Thyroid gland (tissue), 4 donors: ENCODE results near the gene GPR153. TPM values are rescaled to one million over a fixed set of nuclear protein-coding genes. Genes with fewer than 3 reads are reported as not detected.

Experiments
- DNase-seq, 2 donors: peaks; one replicate each; pipeline ENCODE4 v3.0.0-alpha.2; 2019
- H3K27ac ChIP-seq, 3 donors: fragments of 200-600 bp; sonication (generic); 1 replicate in 2 of 3; 2 replicates in 1 of 3; pipeline ENCODE4 v1.5.1; 2016 to 2019; ENCODE audit warnings: mild to moderate bottlenecking in 1 of 3, moderate library complexity in 1 of 3
- H3K27me3 ChIP-seq: fragments of 200-600 bp; sonication (generic); one replicate; pipeline ENCODE4 v1.5.1; 2019
- H3K36me3 ChIP-seq, 2 donors: fragments of 200-600 bp; sonication (generic); one replicate each; pipeline ENCODE4 v1.5.1; 2016 to 2019
- H3K4me1 ChIP-seq, 2 donors: fragments of 200-600 bp; sonication (generic); one replicate each; pipeline ENCODE4 v1.5.1; 2017 to 2019
- H3K4me3 ChIP-seq, 3 donors: fragments of 200-600 bp; sonication (generic); replicated peaks in 1 of 3; 1 replicate in 2 of 3; 2 replicates in 1 of 3; pipeline ENCODE4 v1.5.1; 2016; ENCODE audit warnings: mild to moderate bottlenecking in 1 of 3
- H3K9me3 ChIP-seq: fragments of 200-600 bp; sonication (generic); one replicate; pipeline ENCODE4 v1.5.1; 2017
- CTCF ChIP-seq, 6 experiments: fragments of 200-600 bp in 3 of 6; fragments of 450-650 bp in 3 of 6; sonication (generic) in 3 of 6; IDR thresholded peaks; one replicate each; pipeline ENCODE4 v1.5.1; 2016 to 2019; ENCODE audit warnings: antibody characterized with exemption in 6 of 6, mild to moderate bottlenecking in 2 of 6, inconsistent platforms in 1 of 6, moderate library complexity in 1 of 6
- POLR2A ChIP-seq, 2 donors: fragments of 450-650 bp; IDR thresholded peaks; one replicate each; pipeline ENCODE4 v1.6.1; 2017; ENCODE audit warnings: antibody characterized with exemption in 2 of 2, mild to moderate bottlenecking in 2 of 2, moderate library complexity in 1 of 2
- WGBS, 2 donors: methylation state at CpG; one replicate each; pipeline ENCODE4 v1.1.5; 2017; 5-methylcytosine and 5-hydroxymethylcytosine counted together
- intact Hi-C: fragments of 100-400 bp; cut with DNase I; formaldehyde crosslinking; loops from one replicate; pipeline ENCODE4 v1.15.1; 2023
- total RNA-seq, 4 donors: library from RNA; depleted of rRNA; stranded (reverse); fragments of >200 nt; gene quantifications; one replicate each; pipeline ENCODE4 v1.2.3, GENCODE V29; 2016

Gene GPR153
- total RNA-seq, 4 donors from 2014 or later = 0.78 to 3.2 (median 1.5) TPM

- DNase-seq = no peak
- Histone ChIP-seq H3K27ac (peak overlapping the region in 2 of 3 donors; percentile 62 to 74), H3K36me3 (peaks cover 16 to 20% of the 10 kb centered on the region in 2 donors), H3K4me1 (peaks cover 7 to 21% of the 10 kb centered on the region in 2 donors), H3K4me3 (peak overlapping the region; percentile 92 to 100 (median 99)), H3K9me3 (no peaks in the 10 kb centered on the region), H3K27me3 (no peaks in the 10 kb centered on the region)
- TF ChIP-seq CTCF (IDR thresholded peaks at IDR 0.05) (no peak), POLR2A (IDR thresholded peaks at IDR 0.05) (no peak)
- WGBS, 2 donors = 1% methylated on average over 23 to 31 of the region's 31 CpGs
- intact Hi-C loops = no loop called here
Measured at GRCh38 chr1:6198646-6199297, 62.1 kb downstream of the GPR153 start.

GRCh38 chr1:6197746-6198427 is 63.0 kb downstream of the GPR153 start:
- Histone ChIP-seq H3K36me3 (peaks cover 25 to 26% of the 10 kb centered on the region in 2 donors), H3K4me3 (peak overlapping the region in 1 of 3 donors; percentile 100), H3K27me3 (no peaks in the 10 kb centered on the region), H3K9me3 (no peaks in the 10 kb centered on the region), H3K4me1 (peaks cover 7 to 21% of the 10 kb centered on the region in 2 donors), H3K27ac (no peak overlapping the region)
- TF ChIP-seq POLR2A (IDR thresholded peaks at IDR 0.05) (no peak), CTCF (IDR thresholded peaks at IDR 0.05) (no peak)
- intact Hi-C loops = no loop called here
- 61 to 66% methylated on average over 6 of the region's 6 CpGs for WGBS, 2 donors
- DNase-seq = no peak

Other genes starting within 250 kb of the GPR153 start
- gene KCNAB2, start 215.2 kb downstream of the GPR153 start, total RNA-seq = 1 to 10 TPM; 3.1 to 7.3 (median 6.1) TPM
- under 1 TPM; 0.15 to 0.94 (median 0.26) TPM for gene CHD5, start 80.8 kb downstream of the GPR153 start, total RNA-seq
- 100 to 1,000 TPM; 154 to 230 (median 181) TPM for gene RPL22, start 61.5 kb downstream of the GPR153 start, total RNA-seq
- gene RNF207, start 55.0 kb downstream of the GPR153 start, total RNA-seq = 10 to 100 TPM; 32.9 to 63.5 (median 47.0) TPM
- 10 to 100 TPM; 66.2 to 86.2 (median 78.1) TPM for gene ICMT, start 25.1 kb downstream of the GPR153 start, total RNA-seq
- gene HES3, start 16.9 kb downstream of the GPR153 start, total RNA-seq = not detected
- gene ACOT7, start 132.7 kb upstream of the GPR153 start, total RNA-seq = 10 to 100 TPM in 1 of 4 donors, 1 to 10 TPM in 3; 3.7 to 13.4 (median 6.3) TPM
- not detected for gene HES2, start 158.8 kb upstream of the GPR153 start, total RNA-seq
- 1 to 10 TPM in 1 of 4 donors, under 1 TPM in 1, not detected in 2; 0.67 to 5.2 TPM for gene ESPN, start 163.7 kb upstream of the GPR153 start, total RNA-seq
- 10 to 100 TPM in 3 of 4 donors, 1 to 10 TPM in 1; 2.2 to 18.9 (median 10.7) TPM for gene TNFRSF25, start 205.1 kb upstream of the GPR153 start, total RNA-seq
- 10 to 100 TPM in 1 of 4 donors, 1 to 10 TPM in 3; 5.8 to 12.0 (median 8.4) TPM for gene PLEKHG5, start 230.6 kb upstream of the GPR153 start, total RNA-seq